Measurements from ENCODE around the gene PTPRE.

PTPRE gene

DNA sequence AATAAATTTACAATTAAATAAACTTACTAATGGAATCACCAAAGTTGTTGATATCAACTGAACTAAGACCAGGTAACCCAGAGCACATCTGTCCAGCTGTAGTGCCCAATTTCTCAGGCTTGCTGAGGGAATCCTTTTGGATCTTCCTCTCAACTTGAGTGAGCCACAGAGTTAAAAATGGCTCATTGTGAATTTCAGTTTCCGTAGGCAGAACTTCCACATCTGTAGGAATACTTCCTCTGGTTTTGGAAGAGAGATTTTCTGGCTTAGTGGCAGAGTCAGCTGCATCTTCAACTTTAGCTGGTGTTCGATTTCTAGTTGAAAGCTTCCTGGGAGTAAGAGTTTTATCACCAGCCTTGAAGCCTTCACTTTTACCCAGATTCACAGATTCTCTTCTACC is 208.0 kb downstream of the PTPRE start:
- POLR2A ChIA-PET = no interaction called here
- CTCF ChIA-PET = interaction anchor here (0.9 to 2.8 kb wide), 6 partner anchors 11 to 46 kb away, joined by 3 to 11 read pairs (median 4); partner anchors contain the start of gene MKI67
- TF ChIP-seq, protein P1, sequence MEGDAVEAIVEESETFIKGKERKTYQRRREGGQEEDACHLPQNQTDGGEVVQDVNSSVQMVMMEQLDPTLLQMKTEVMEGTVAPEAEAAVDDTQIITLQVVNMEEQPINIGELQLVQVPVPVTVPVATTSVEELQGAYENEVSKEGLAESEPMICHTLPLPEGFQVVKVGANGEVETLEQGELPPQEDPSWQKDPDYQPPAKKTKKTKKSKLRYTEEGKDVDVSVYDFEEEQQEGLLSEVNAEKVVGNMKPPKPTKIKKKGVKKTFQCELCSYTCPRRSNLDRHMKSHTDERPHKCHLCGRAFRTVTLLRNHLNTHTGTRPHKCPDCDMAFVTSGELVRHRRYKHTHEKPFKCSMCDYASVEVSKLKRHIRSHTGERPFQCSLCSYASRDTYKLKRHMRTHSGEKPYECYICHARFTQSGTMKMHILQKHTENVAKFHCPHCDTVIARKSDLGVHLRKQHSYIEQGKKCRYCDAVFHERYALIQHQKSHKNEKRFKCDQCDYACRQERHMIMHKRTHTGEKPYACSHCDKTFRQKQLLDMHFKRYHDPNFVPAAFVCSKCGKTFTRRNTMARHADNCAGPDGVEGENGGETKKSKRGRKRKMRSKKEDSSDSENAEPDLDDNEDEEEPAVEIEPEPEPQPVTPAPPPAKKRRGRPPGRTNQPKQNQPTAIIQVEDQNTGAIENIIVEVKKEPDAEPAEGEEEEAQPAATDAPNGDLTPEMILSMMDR (IDR thresholded peaks at IDR 0.05; ENCODE audit: control extremely low read depth, extremely low read depth, low read depth, missing control alignments) = no peak
- DNase-seq (ENCODE audit: extremely low spot score) = no peak

DNA sequence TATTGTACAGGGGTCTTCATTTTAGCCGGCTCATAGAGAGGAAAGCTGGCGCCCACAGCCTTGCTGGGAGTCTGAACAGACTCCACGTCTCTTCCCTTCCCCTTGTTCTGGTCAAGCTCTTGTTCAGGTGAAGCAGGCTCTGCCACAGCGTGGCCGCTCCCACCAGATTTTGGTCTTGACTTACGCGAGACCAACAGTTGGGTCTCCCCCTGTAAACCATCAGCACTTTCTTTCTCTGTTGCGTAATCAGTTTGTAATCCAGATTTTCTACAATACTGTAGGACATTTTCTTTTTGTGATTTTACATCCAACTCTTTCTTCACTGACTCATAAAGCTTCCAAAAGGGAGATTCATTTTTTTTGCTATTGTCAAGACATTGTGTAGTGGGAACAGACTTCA is 208.5 kb downstream of the PTPRE start:
- ChIA-PET CTCF (interaction anchor here (0.9 to 2.8 kb wide), 9 partner anchors 10 to 80 kb away, joined by 3 to 11 read pairs (median 4); partner anchors contain the start of gene MKI67), POLR2A (interaction anchor here (0.5 to 0.6 kb wide), 3 partner anchors 11 to 396 kb away, joined by 3 to 5 read pairs (median 3); partner anchors contain the start of gene MKI67)
- TF ChIP-seq, protein P1 (IDR thresholded peaks at IDR 0.05; ENCODE audit: control extremely low read depth, extremely low read depth, low read depth, missing control alignments) = no peak
- no peak for DNase-seq (ENCODE audit: extremely low spot score)

DNA sequence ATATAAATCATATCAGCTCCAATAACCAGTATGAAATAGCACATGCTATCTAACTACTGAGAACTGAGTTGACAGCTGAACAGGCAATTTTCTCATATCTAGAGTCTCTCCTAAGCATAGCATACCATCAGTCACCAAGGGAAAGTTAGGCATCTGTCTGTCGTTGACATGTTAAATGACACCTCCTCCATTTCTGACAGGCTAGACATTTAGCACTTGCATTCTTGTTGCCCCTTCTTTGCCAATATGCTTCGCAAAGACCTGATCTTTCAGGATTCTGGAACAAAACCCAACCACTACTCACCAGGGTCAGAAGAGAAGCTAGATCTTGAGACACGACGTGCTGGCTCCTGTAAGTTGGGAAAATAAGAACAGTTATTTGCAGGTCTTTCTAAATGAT is 209.3 kb downstream of the PTPRE start:
- no peak for DNase-seq (ENCODE audit: extremely low spot score)
- TF ChIP-seq, protein P1 (IDR thresholded peaks at IDR 0.05; ENCODE audit: control extremely low read depth, extremely low read depth, low read depth, missing control alignments) = no peak
- CTCF ChIA-PET = interaction anchor here (0.9 to 2.8 kb wide), 10 partner anchors 12 to 105 kb away, joined by 3 to 11 read pairs (median 4); no protein-coding TSS in a partner anchor
- POLR2A ChIA-PET = interaction anchor here (0.5 kb wide), 2 partner anchors 10 to 24 kb away, joined by 3 read pairs; partner anchors contain the start of gene MKI67

DNA sequence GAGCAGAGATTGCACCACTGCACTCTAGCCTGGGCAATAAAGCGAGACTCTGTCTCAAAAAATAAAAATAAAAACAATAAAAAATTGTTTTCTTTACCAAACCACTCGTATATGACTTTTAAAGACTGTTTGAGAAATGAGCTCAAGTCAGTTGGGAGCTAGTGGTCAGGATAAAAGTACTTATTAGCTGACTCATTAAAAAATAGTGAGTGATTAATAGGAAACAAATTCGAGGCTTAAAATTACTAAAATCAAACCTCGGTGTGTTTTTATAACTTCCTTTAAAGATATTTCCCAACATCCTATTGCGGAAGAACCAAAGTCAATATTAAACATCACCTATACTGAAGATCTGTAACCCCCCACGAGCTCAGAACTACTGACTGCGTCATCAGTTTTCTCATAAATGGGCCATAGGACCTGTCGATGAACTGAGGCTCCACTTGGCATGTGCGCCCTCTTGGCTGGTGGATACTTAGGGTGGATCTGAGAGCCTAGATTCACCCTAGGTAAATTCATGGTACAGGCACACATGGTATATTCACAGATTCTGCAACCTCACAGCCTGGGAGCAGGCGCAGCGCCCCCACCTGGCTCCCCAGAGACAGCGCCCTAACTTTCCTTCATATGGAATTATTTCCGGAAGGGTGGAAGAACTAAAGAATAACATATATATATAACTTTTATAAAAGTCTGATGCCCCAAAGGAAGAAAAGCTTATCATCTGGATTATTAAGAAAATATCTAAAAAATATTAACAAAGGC is 210.1 kb downstream of the PTPRE start:
- POLR2A ChIA-PET = no interaction called here
- CTCF ChIA-PET = interaction anchor here (1.0 to 2.8 kb wide), 8 partner anchors 9 to 105 kb away, joined by 3 to 11 read pairs (median 4); no protein-coding TSS in a partner anchor
- DNase-seq (ENCODE audit: extremely low spot score) = no peak
- TF ChIP-seq, protein P1 (IDR thresholded peaks at IDR 0.05; ENCODE audit: control extremely low read depth, extremely low read depth, low read depth, missing control alignments) = peak; percentile 24

DNA sequence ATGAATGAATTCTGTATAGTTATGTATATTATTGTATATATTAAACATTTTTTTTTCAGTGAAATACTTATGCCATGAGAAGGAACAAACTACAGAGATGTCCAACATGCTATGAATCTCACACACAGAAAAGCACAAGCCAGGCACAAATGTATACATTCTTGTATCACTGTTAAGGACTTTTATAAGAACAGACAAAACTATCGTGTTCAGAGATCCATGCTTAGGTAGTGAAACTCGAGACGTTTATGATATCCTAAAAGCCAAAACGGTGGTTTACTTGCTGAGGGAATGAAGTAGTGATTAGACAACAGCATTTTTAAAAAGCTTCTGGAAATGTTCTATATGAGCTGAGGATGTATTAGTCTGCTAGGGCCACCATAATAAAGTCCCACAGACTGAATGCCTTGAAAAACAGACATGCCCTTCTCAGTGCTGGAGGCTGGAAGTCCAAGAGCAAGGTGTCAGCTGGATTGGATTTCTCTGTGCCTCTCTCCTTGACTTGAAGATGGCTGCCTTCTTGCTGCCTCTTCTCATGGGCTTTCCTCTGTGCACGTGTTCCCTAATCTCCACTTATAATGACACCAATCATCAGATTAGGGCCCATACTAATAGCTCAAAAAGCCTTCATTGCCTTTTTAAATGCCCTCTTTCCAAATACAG is 215.0 kb downstream of the PTPRE start:
- TF ChIP-seq, protein P1 (IDR thresholded peaks at IDR 0.05; ENCODE audit: control extremely low read depth, extremely low read depth, low read depth, missing control alignments) = no peak
- DNase-seq (ENCODE audit: extremely low spot score) = no peak
- POLR2A ChIA-PET = no interaction called here
- CTCF ChIA-PET = interaction anchor here (1.0 to 1.2 kb wide), 2 partner anchors 8 to 11 kb away, joined by 3 read pairs; no protein-coding TSS in a partner anchor

- DNase-seq (ENCODE audit: extremely low spot score) = no peak
- CTCF ChIA-PET = interaction anchor here (1.2 to 1.5 kb wide), 2 partner anchors 9 to 28 kb away, joined by 3 read pairs; no protein-coding TSS in a partner anchor
- TF ChIP-seq, protein P1 (IDR thresholded peaks at IDR 0.05; ENCODE audit: control extremely low read depth, extremely low read depth, low read depth, missing control alignments) = no peak
- POLR2A ChIA-PET = no interaction called here
These were observed 216.0 kb downstream of the PTPRE start for GRCh38 chr10:128122931-128123330.
